ENCODE data around the gene ATXN3L. TPM values are rescaled to one million over a fixed set of nuclear protein-coding genes. Genes with fewer than 3 reads are reported as not detected.

Gene ATXN3L
- total and polyA plus RNA-seq, 2 of the 8 experiments (the other 6 are each of a cell fraction or from before 2014, with no cell fraction given) = not detected

GRCh38 chrX:13279279-13280018, 40.4 kb downstream of the ATXN3L start:
- Histone ChIP-seq H3K23me2 (ENCODE audit: low read depth, low read length) (no peaks in the 10 kb centered on the region), H3K14ac (ENCODE audit: insufficient read length) (no peak overlapping the region), H4K91ac (replicated peaks; ENCODE audit: insufficient read length, low read length) (no peak overlapping the region), H3K18ac (ENCODE audit: extremely low read depth, low read length) (no peak overlapping the region), H2BK12ac (ENCODE audit: low read depth, low read length) (no peak overlapping the region), H2AFZ (ENCODE audit: low read length) (no peak overlapping the region), H2BK15ac (ENCODE audit: low read length) (no peak overlapping the region), H2AK5ac (ENCODE audit: low read depth, low read length) (no peak overlapping the region), H3K4ac (replicated peaks; ENCODE audit: insufficient read length, low read depth, low read length) (no peak overlapping the region), H4K20me1 (replicated peaks in 1 of 2; ENCODE audit: control insufficient read depth in 1 of 2, insufficient read depth in 2 of 2, low read length in 2 of 2) (no peaks in the 10 kb centered on the region), H3K4me1 (replicated peaks in 1 of 4; ENCODE audit: control insufficient read depth in 3 of 4, insufficient read depth in 4 of 4, low read length in 3 of 4) (peaks cover 0 to 3% (median 3%) of the 10 kb centered on the region in 4 experiments; a peak in 3 of 7 replicates), H4K8ac (ENCODE audit: extremely low read depth, insufficient read depth, low read length) (no peak overlapping the region), H2BK5ac (ENCODE audit: low read depth, low read length) (no peak overlapping the region), H3K4me2 (ENCODE audit: insufficient read depth in 1 of 2, low read depth in 2 of 2, low read length in 2 of 2) (no peak overlapping the region), H3K79me2 (ENCODE audit: control insufficient read depth in 1 of 2, insufficient read depth in 2 of 2, low read length in 2 of 2) (no peaks in the 10 kb centered on the region), H3K27me3 (replicated peaks in 1 of 4; ENCODE audit: control insufficient read depth in 3 of 4, extremely low read depth in 1 of 4, insufficient read depth in 3 of 4, low read length in 3 of 4) (no peaks in the 10 kb centered on the region), H3K23ac (ENCODE audit: insufficient read length) (no peak overlapping the region), H3K9me3 (ENCODE audit: insufficient read depth in 2 of 2, low read depth in 1 of 2, low read length in 1 of 2) (no peaks in the 10 kb centered on the region; a peak in 1 of 4 replicates), H4K5ac (ENCODE audit: insufficient read length, low read depth, low read length) (no peak overlapping the region), H3K36me3 (ENCODE audit: control insufficient read depth in 2 of 4, insufficient read depth in 4 of 4, low read length in 3 of 4) (no peaks in the 10 kb centered on the region; a peak in 1 of 8 replicates), H3K9ac (replicated peaks in 1 of 4; ENCODE audit: extremely low read depth in 1 of 4, low read depth in 3 of 4, low read length in 3 of 4) (no peak overlapping the region), H3K79me1 (ENCODE audit: low read depth, low read length) (no peaks in the 10 kb centered on the region), H2BK120ac (replicated peaks; ENCODE audit: low read depth, low read length) (no peak overlapping the region), H3K27ac (ENCODE audit: low read depth, low read length) (no peak overlapping the region), H2BK20ac (ENCODE audit: low read length) (no peak overlapping the region), H3K56ac (replicated peaks; ENCODE audit: insufficient read length, low read depth, low read length) (no peak overlapping the region), H3K4me3 (ENCODE audit: extremely low read depth in 1 of 4, insufficient read depth in 2 of 4, low read depth in 3 of 4, low read length in 4 of 4) (no peak overlapping the region)
- ChIA-PET POLR2A (ENCODE audit: partially characterized antibody) (no interaction called here), CTCF (ENCODE audit: partially characterized antibody) (interaction anchor here (0.6 to 0.7 kb wide), 2 partner anchors 103 to 213 kb away, joined by 3 to 4 read pairs; no protein-coding TSS in a partner anchor)
- no peak for TF ChIP-seq BACH1 (IDR thresholded peaks at IDR 0.05; ENCODE audit: low read length)
- TF ChIP-seq PHF8 (conservative IDR thresholded peaks at IDR 0.05; ENCODE audit: low read depth, low read length) = no peak
- no peak for TF ChIP-seq SAP30 (IDR thresholded peaks at IDR 0.05; ENCODE audit: insufficient read depth, insufficient replicate concordance, low read length)
- TF ChIP-seq USF2 (IDR thresholded peaks at IDR 0.05; ENCODE audit: low read length) = no peak
- no peak for TF ChIP-seq MAFK (IDR thresholded peaks at IDR 0.05; ENCODE audit: low read depth, low read length)
- no peak for TF ChIP-seq GTF2F1 (IDR thresholded peaks at IDR 0.05; ENCODE audit: borderline replicate concordance, low read depth, low read length)
- no peak for TF ChIP-seq KDM5A (IDR thresholded peaks at IDR 0.05; ENCODE audit: low read length)
- peak in 1 of 2 experiments; percentile 5; a peak in 1 of 4 replicates for TF ChIP-seq RAD21 (IDR thresholded peaks at IDR 0.05 in 1 of 2, conservative IDR thresholded peaks at IDR 0.05 in 1 of 2; ENCODE audit: low read depth in 2 of 2, low read length in 2 of 2)
- no peak for TF ChIP-seq POLR2A (IDR thresholded peaks at IDR 0.05; ENCODE audit: control extremely low read depth in 1 of 2, low read depth in 2 of 2, low read length in 2 of 2)
- no peak for FAIRE-seq
- no peak for DNase-seq (ENCODE audit: low read depth in 1 of 2, low spot score in 2 of 2)
- 94 to 100% methylated on average over 1 to 8 of the region's 9 CpGs for WGBS, 2 experiments (ENCODE audit: extremely low coverage in 1 of 2, insufficient coverage in 1 of 2, insufficient read length in 1 of 2, insufficient replicate concordance in 2 of 2, low coverage in 1 of 2, low lambda C conversion rate in 2 of 2, missing lambda C conversion rate in 1 of 2)
